Measurements from ENCODE around the gene SLBP. TPM values are rescaled to one million over a fixed set of nuclear protein-coding genes. Genes with fewer than 3 reads are reported as not detected.

The SLBP gene
- total and polyA plus RNA-seq, 2 donors (not counting 1 experiment from before 2014, with no cell fraction given): 49.7 to 108 TPM

GRCh38 chr4:1652088-1652487, 60.0 kb downstream of the SLBP start:
- Histone ChIP-seq H4K20me1 (ENCODE audit: control insufficient read depth, extremely low read depth, insufficient read depth, low read length) (no peaks in the 10 kb centered on the region), H3K4me3 (replicated peaks in 1 of 4; ENCODE audit: control extremely low read depth in 1 of 4, insufficient read depth in 1 of 4, low read depth in 3 of 4, low read length in 4 of 4) (no peak overlapping the region), H3K9ac (ENCODE audit: insufficient read depth, low read length) (no peak overlapping the region), H3K4me1 (ENCODE audit: control insufficient read depth, extremely low read depth, insufficient read depth, low read length) (no peaks in the 10 kb centered on the region), H3K4me2 (ENCODE audit: extremely low read depth, insufficient read depth, low read length) (no peak overlapping the region), H3K27me3 (ENCODE audit: control insufficient read depth, insufficient read depth, low read length) (no peaks in the 10 kb centered on the region), H3K79me2 (ENCODE audit: control insufficient read depth, insufficient read depth, low read length) (no peaks in the 10 kb centered on the region), H3K36me3 (ENCODE audit: control insufficient read depth, insufficient read depth, low read length) (no peaks in the 10 kb centered on the region), H3K27ac (ENCODE audit: insufficient read depth, low read length) (no peak overlapping the region), H2AFZ (ENCODE audit: low read length) (no peak overlapping the region), H3K9me3 (ENCODE audit: control insufficient read depth, insufficient read depth, low read depth, low read length) (no peaks in the 10 kb centered on the region)
- TF ChIP-seq CTCF (conservative IDR thresholded peaks at IDR 0.05 in 1 of 2, IDR thresholded peaks at IDR 0.05 in 1 of 2; ENCODE audit: low read depth in 1 of 2, low read length in 2 of 2): no peak
- TF ChIP-seq EZH2 (IDR thresholded peaks at IDR 0.05; ENCODE audit: low read length, missing control alignments): no peak
- no peak for DNase-seq (ENCODE audit: low read depth in 2 of 2)

GRCh38 chr4:1651609-1652008, 60.5 kb downstream of the SLBP start:
- no peak overlapping the region for H2AFZ ChIP-seq (ENCODE audit: low read length)
- no peaks in the 10 kb centered on the region for H4K20me1 ChIP-seq (ENCODE audit: control insufficient read depth, extremely low read depth, insufficient read depth, low read length)
- TF ChIP-seq CTCF (conservative IDR thresholded peaks at IDR 0.05 in 1 of 2, IDR thresholded peaks at IDR 0.05 in 1 of 2; ENCODE audit: low read depth in 1 of 2, low read length in 2 of 2) (no peak), EZH2 (IDR thresholded peaks at IDR 0.05; ENCODE audit: low read length, missing control alignments) (no peak)
- H3K36me3 ChIP-seq (ENCODE audit: control insufficient read depth, insufficient read depth, low read length): no peaks in the 10 kb centered on the region
- no peaks in the 10 kb centered on the region for H3K4me1 ChIP-seq (ENCODE audit: control insufficient read depth, extremely low read depth, insufficient read depth, low read length)
- H3K27ac ChIP-seq (ENCODE audit: insufficient read depth, low read length): no peak overlapping the region
- H3K9ac ChIP-seq (ENCODE audit: insufficient read depth, low read length): no peak overlapping the region
- no peak for DNase-seq (ENCODE audit: low read depth in 2 of 2)
- H3K27me3 ChIP-seq (ENCODE audit: control insufficient read depth, insufficient read depth, low read length): no peaks in the 10 kb centered on the region
- H3K9me3 ChIP-seq (ENCODE audit: control insufficient read depth, insufficient read depth, low read depth, low read length): no peaks in the 10 kb centered on the region
- H3K79me2 ChIP-seq (ENCODE audit: control insufficient read depth, insufficient read depth, low read length): no peaks in the 10 kb centered on the region
- no peak overlapping the region for H3K4me2 ChIP-seq (ENCODE audit: extremely low read depth, insufficient read depth, low read length)
- H3K4me3 ChIP-seq (replicated peaks in 1 of 4; ENCODE audit: control extremely low read depth in 1 of 4, insufficient read depth in 1 of 4, low read depth in 3 of 4, low read length in 4 of 4): no peak overlapping the region

GRCh38 chr4:1648962-1649361, 63.2 kb downstream of the SLBP start:
- no peak for TF ChIP-seq CTCF (conservative IDR thresholded peaks at IDR 0.05 in 1 of 2, IDR thresholded peaks at IDR 0.05 in 1 of 2; ENCODE audit: low read depth in 1 of 2, low read length in 2 of 2)
- TF ChIP-seq EZH2 (IDR thresholded peaks at IDR 0.05; ENCODE audit: low read length, missing control alignments): no peak
- Histone ChIP-seq H3K27ac (ENCODE audit: insufficient read depth, low read length) (no peak overlapping the region), H3K27me3 (ENCODE audit: control insufficient read depth, insufficient read depth, low read length) (no peaks in the 10 kb centered on the region), H3K9ac (ENCODE audit: insufficient read depth, low read length) (no peak overlapping the region), H3K4me2 (ENCODE audit: extremely low read depth, insufficient read depth, low read length) (no peak overlapping the region), H3K4me1 (ENCODE audit: control insufficient read depth, extremely low read depth, insufficient read depth, low read length) (no peaks in the 10 kb centered on the region), H4K20me1 (ENCODE audit: control insufficient read depth, extremely low read depth, insufficient read depth, low read length) (no peaks in the 10 kb centered on the region), H3K79me2 (ENCODE audit: control insufficient read depth, insufficient read depth, low read length) (no peaks in the 10 kb centered on the region), H2AFZ (ENCODE audit: low read length) (no peak overlapping the region), H3K36me3 (ENCODE audit: control insufficient read depth, insufficient read depth, low read length) (no peaks in the 10 kb centered on the region), H3K4me3 (replicated peaks in 1 of 4; ENCODE audit: control extremely low read depth in 1 of 4, insufficient read depth in 1 of 4, low read depth in 3 of 4, low read length in 4 of 4) (no peak overlapping the region), H3K9me3 (ENCODE audit: control insufficient read depth, insufficient read depth, low read depth, low read length) (no peaks in the 10 kb centered on the region)
- no peak for DNase-seq (ENCODE audit: low read depth in 2 of 2)

Data from fibroblast of lung (primary cell).